Neural cell (in vitro differentiated cells): ENCODE measurements around the gene ZNF621.

Experiments
- TAF1 ChIP-seq: IDR thresholded peaks from 2 replicates; pipeline ENCODE4 v1.6.1; 2012; ENCODE audit warnings: low read depth
- TF ChIP-seq, protein P1 (sequence below): fragments of 450-650 bp; IDR thresholded peaks from 2 replicates; pipeline ENCODE4 v1.5.1; 2014; ENCODE audit warnings: antibody characterized with exemption, mild to moderate bottlenecking, moderate library complexity; ENCODE audit not compliant: poor library complexity, severe bottlenecking
- TF ChIP-seq, protein P2 (sequence below): IDR thresholded peaks from 2 replicates; pipeline ENCODE4 v1.6.1; 2012; ENCODE audit warnings: borderline replicate concordance

DNA sequence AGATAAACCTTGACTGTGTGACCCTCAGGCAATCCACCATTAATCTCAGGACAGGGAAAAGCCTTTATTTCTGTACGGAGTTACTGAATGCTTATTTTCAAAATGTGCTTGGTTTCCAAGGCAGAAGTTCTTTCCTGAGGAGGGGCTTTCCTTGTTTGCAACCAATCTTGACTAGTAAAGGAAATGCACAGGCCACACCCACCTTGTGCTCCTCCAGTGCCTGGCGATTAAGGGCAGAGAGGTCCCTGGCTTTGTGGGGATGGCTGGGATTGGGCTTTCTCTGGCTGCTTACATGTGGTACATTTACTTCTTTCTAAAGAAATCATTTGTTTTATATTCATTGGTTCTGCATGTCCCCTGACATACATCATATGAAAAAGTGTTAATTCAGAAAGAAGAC is 47.8 kb downstream of the ZNF621 start:
- TF ChIP-seq, protein P1, sequence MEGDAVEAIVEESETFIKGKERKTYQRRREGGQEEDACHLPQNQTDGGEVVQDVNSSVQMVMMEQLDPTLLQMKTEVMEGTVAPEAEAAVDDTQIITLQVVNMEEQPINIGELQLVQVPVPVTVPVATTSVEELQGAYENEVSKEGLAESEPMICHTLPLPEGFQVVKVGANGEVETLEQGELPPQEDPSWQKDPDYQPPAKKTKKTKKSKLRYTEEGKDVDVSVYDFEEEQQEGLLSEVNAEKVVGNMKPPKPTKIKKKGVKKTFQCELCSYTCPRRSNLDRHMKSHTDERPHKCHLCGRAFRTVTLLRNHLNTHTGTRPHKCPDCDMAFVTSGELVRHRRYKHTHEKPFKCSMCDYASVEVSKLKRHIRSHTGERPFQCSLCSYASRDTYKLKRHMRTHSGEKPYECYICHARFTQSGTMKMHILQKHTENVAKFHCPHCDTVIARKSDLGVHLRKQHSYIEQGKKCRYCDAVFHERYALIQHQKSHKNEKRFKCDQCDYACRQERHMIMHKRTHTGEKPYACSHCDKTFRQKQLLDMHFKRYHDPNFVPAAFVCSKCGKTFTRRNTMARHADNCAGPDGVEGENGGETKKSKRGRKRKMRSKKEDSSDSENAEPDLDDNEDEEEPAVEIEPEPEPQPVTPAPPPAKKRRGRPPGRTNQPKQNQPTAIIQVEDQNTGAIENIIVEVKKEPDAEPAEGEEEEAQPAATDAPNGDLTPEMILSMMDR: no peak
- TF ChIP-seq, protein P2, sequence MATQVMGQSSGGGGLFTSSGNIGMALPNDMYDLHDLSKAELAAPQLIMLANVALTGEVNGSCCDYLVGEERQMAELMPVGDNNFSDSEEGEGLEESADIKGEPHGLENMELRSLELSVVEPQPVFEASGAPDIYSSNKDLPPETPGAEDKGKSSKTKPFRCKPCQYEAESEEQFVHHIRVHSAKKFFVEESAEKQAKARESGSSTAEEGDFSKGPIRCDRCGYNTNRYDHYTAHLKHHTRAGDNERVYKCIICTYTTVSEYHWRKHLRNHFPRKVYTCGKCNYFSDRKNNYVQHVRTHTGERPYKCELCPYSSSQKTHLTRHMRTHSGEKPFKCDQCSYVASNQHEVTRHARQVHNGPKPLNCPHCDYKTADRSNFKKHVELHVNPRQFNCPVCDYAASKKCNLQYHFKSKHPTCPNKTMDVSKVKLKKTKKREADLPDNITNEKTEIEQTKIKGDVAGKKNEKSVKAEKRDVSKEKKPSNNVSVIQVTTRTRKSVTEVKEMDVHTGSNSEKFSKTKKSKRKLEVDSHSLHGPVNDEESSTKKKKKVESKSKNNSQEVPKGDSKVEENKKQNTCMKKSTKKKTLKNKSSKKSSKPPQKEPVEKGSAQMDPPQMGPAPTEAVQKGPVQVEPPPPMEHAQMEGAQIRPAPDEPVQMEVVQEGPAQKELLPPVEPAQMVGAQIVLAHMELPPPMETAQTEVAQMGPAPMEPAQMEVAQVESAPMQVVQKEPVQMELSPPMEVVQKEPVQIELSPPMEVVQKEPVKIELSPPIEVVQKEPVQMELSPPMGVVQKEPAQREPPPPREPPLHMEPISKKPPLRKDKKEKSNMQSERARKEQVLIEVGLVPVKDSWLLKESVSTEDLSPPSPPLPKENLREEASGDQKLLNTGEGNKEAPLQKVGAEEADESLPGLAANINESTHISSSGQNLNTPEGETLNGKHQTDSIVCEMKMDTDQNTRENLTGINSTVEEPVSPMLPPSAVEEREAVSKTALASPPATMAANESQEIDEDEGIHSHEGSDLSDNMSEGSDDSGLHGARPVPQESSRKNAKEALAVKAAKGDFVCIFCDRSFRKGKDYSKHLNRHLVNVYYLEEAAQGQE: no peak
- TF ChIP-seq TAF1: no peak
